ENCODE data around the gene ERN2.
A peak's percentile ranks its signal among the peaks of the same experiment; 100 is the strongest.

Gene ERN2

DNA sequence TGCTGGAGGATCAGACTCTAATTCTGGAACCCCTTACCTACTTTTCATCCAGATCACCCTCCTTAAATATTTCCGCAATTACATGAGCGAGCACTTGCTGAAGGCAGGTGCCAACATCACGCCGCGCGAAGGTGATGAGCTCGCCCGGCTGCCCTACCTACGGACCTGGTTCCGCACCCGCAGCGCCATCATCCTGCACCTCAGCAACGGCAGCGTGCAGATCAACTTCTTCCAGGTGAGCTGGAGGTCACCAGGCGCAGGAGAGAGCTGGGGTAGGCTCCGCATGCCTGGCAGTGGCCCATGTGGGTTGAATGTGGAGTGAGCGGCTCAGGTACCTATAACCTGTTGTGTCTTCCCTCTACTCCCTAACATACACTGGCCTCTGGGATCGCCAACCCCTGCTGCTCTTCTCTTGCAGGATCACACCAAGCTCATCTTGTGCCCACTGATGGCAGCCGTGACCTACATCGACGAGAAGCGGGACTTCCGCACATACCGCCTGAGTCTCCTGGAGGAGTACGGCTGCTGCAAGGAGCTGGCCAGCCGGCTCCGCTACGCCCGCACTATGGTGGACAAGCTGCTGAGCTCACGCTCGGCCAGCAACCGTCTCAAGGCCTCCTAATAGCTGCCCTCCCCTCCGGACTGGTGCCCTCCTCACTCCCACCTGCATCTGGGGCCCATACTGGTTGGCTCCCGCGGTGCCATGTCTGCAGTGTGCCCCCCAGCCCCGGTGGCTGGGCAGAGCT, 23.4 kb downstream of the ERN2 start:
- no peak for DNase-seq (ENCODE audit: low read depth, low spot score)

GRCh38 chr16:23687034-23687808, 25.8 kb downstream of the ERN2 start:
- DNase-seq (ENCODE audit: low read depth, low spot score), result no peak

GRCh38 chr16:23683487-23683886, 29.5 kb downstream of the ERN2 start:
- no peak for DNase-seq (ENCODE audit: low read depth, low spot score)

- no peak for DNase-seq (ENCODE audit: low read depth, low spot score)
These were observed 30.8 kb downstream of the ERN2 start for GRCh38 chr16:23682181-23682580.

DNA sequence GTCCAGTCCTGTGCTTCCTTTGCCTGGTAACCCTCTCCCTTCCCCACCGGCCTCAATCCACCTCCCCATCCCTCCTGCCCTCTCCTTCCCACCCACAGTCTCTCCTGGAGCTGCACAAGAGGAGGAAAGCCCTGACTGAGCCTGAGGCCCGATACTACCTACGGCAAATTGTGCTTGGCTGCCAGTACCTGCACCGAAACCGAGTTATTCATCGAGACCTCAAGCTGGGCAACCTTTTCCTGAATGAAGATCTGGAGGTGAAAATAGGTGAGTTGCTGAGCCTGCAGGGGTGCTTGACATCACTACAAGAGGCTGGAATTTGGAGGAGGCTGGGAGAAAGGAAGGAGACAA, 33.1 kb downstream of the ERN2 start:
- no peak for DNase-seq (ENCODE audit: low read depth, low spot score)

DNA sequence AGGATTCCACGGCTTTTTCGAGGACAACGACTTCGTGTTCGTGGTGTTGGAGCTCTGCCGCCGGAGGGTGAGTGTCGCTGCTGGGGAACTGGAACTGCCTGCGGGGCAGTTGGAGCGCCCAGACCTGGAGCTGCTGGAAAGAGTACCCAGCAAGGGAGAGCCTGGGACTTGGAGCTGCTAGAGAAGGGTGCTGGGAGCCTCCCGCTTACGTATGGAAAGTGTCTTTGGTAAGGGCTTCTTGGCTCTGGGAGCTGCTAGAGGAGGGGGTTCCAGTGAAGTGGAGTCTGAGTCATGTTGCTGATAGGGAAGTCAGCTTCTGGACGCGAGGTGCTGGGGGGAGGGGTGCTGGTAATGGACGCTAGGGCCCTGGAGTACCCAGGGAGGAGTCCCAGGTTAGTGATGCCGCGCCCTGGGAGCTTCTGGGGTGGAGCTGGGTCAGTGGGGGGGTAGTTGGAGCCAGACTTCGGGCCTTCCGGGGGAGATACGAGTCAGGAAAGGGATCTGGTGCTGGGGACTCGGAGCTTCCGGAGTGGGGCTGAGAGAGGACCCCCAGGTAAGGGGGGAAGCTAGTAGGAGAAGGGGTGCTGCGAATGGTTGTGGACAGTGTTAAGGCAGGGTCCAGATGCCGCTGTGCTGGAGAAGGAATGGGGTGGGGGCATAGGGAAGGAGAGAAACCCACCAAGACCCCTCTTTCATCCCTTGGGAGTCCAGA, 33.6 kb downstream of the ERN2 start:
- DNase-seq (ENCODE audit: low read depth, low spot score), result no peak

- DNase-seq (ENCODE audit: low read depth, low spot score), result peak; percentile 27
These were observed 34.4 kb downstream of the ERN2 start, which contains the start of gene PLK1 for GRCh38 chr16:23678430-23679273. Gene PLK1 (plus strand): TSS chr16:23678889. CDS start chr16:23678933, 44 bp downstream.

DNA sequence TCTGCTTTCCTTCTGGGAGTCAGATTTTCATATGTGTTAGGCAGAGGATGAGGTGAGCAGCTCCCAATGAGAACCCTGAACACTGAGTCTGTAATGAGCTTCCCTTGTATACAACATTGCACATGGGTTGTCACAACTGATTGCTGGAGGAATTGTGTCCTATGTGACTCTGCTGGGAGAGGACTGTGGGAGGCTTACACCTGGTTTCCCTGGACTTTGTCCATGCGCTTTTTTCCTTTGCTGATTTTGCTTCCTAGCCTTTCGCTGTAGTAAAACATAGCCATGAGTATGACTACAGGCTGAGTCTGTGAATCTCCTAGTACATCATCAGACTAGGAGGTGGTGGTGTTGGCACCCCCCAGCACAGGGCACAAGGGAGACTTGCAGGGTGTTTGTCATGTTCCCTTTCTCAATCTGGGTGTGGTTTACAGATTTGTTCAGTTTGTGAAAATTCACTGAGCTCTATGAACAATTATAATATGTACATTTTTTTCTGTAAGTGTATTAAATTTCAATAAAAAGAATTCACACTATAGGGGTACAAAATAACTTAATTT, 36.0 kb downstream of the ERN2 start:
- no peak for DNase-seq (ENCODE audit: low read depth, low spot score)

- DNase-seq (ENCODE audit: low read depth, low spot score), result no peak
These were observed 38.9 kb downstream of the ERN2 start for GRCh38 chr16:23673971-23674614.

DNA sequence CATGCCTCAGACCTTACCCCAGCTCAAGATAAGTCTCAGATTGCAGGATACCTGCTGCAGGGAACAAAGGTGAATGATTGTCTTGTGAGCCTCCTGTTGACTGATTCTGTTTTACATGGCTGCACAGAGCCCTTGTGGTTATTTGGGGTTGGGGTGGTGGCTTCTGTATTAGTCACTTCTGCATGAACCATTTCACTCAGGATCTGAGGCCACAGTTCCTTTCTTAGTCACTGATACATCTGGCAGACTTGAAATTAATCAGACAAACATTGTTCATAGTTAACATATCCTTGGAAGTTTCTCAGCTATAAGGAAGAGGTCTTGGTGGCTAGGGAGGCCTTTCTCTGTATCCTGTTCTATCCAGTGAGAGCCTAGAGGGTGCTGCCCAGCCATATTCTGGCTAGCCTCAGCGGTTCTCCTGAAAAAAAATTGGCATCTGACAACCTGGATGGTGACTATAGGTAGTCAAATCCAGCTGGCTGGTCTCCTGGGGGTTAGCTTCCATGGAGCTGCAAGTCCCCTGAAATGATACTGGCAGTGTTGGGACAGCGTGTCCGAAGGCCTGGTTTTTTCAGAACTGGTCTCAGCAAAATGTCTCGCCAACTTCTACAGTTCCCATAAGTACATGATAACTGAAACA, 42.8 kb downstream of the ERN2 start:
- no peak for DNase-seq (ENCODE audit: low read depth, low spot score)

GRCh38 chr16:23668873-23669272, 44.1 kb downstream of the ERN2 start:
- DNase-seq (ENCODE audit: low read depth, low spot score), result no peak

DNA sequence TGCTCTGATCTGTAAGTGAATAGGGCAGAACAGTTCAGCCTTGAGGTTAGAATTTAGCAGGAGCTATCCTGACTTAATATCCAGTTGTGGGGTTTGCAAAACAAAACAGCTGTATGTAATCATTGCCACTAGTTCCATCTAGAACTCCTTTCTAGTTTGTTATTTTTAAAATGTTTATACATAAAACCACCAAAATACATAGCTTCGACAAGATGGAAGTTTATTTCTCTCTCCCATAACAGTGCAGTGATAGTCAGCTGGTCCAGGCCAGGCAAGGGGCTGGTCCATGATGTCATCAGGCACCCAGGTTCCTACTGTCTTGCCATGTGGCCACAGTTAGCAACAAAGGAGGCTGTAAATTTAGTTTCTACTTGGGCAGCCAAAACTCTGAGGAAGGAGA, 44.8 kb downstream of the ERN2 start:
- DNase-seq (ENCODE audit: low read depth, low spot score), result no peak

- DNase-seq (ENCODE audit: low read depth, low spot score), result no peak
These were observed 45.7 kb downstream of the ERN2 start for GRCh38 chr16:23667355-23667659.

- DNase-seq (ENCODE audit: low read depth, low spot score), result no peak
These were observed 46.3 kb downstream of the ERN2 start for GRCh38 chr16:23666571-23667354.

DNA sequence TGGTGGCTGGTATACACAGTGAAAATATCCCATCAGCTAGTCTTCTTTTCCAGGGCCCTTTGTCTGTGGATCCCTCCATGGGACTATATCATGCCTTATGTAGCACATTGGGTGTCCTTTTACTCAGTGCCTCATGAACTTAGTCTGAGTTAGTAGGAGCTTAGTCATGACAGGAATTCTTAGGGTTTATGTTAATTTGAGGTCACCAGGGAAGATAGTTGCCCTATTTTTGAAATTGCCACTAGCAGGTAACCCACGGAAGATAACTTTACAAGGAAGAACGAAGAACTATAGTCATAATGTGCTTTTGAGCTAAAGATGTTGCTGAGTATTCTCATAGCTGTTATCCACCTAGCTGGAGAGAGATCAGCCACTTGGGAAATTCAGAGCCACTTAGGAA, 49.1 kb downstream of the ERN2 start:
- no peak for DNase-seq (ENCODE audit: low read depth, low spot score)

DNA sequence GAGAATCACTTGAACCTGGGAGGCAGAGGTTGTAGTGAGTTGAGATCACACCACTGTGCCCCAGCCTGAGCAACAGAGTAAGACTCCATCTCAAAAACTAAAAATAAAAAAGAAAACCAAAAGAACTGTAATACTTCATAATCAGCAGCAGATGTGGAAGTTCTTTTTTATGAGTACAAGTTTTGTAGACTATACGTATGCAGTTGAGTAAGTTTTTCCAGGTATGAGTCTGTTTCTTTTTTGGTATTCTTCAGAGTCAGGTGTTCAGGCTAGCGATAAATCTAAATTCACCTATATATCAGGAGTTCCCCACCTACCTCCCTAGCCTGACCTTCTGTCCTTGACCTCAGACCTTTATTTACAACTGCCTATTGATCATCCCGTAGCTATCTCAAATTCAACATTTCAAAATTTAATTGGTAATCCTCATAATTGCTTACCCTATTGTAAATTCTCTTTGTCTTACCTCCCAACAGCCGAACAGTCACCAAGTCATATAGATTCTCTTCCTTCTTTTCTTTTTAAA, 61.0 kb downstream of the ERN2 start:
- DNase-seq (ENCODE audit: low read depth, low spot score), result no peak

- no peak for DNase-seq (ENCODE audit: low read depth, low spot score)
These were observed 62.2 kb downstream of the ERN2 start for GRCh38 chr16:23650674-23651416.

- no peak for DNase-seq (ENCODE audit: low read depth, low spot score)
These were observed 70.7 kb downstream of the ERN2 start for GRCh38 chr16:23642246-23642774.

All from brain pericyte (primary cell).